ENCODE data around the gene SLC17A5.
"Not testable (repeated sequence)": the region's sequence is repeated elsewhere in the genome, so short reads cannot be mapped to it uniquely, and the experiment has no call there.

Gene SLC17A5

DNA sequence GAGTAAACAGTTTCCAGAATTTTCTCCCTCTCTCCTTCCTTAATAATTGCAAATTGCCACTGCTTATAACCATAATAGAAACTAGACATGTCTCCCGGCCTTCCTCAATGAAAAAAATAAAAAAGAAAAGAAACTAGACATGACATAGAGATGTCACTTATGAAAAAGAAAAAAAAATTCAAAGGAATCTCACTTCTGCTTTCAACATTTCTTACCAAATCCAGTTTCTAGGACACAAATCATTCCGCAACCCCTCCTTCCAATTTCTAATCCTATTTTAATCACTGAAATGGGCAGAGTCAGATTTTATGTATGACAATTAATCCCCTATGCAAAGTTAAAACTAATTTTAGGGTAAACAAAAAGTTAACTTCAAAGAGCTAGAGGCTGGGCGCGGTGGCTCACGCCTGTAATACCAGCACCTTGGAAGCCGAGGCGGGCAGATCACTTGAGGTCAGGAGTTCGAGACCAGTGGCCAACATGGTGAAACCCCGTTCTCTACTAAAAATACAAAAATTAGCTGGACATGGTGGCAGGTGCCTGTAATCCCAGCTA is 92.9 kb downstream of the SLC17A5 start:
- H3K27ac ChIP-seq, result no peak overlapping the region
- no peak for DNase-seq
- no peaks in the 10 kb centered on the region for H3K36me3 ChIP-seq
- H3K4me3 ChIP-seq (ENCODE audit: low read depth, low read length), result no peak overlapping the region
- TF ChIP-seq, protein P1, sequence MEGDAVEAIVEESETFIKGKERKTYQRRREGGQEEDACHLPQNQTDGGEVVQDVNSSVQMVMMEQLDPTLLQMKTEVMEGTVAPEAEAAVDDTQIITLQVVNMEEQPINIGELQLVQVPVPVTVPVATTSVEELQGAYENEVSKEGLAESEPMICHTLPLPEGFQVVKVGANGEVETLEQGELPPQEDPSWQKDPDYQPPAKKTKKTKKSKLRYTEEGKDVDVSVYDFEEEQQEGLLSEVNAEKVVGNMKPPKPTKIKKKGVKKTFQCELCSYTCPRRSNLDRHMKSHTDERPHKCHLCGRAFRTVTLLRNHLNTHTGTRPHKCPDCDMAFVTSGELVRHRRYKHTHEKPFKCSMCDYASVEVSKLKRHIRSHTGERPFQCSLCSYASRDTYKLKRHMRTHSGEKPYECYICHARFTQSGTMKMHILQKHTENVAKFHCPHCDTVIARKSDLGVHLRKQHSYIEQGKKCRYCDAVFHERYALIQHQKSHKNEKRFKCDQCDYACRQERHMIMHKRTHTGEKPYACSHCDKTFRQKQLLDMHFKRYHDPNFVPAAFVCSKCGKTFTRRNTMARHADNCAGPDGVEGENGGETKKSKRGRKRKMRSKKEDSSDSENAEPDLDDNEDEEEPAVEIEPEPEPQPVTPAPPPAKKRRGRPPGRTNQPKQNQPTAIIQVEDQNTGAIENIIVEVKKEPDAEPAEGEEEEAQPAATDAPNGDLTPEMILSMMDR (IDR thresholded peaks at IDR 0.05; ENCODE audit: low read depth, low read length), result no peak
- no peaks in the 10 kb centered on the region for H3K27me3 ChIP-seq (ENCODE audit: insufficient read depth, low read depth, severe bottlenecking)
- H3K9me3 ChIP-seq (ENCODE audit: severe bottlenecking), result no peaks in the 10 kb centered on the region

DNA sequence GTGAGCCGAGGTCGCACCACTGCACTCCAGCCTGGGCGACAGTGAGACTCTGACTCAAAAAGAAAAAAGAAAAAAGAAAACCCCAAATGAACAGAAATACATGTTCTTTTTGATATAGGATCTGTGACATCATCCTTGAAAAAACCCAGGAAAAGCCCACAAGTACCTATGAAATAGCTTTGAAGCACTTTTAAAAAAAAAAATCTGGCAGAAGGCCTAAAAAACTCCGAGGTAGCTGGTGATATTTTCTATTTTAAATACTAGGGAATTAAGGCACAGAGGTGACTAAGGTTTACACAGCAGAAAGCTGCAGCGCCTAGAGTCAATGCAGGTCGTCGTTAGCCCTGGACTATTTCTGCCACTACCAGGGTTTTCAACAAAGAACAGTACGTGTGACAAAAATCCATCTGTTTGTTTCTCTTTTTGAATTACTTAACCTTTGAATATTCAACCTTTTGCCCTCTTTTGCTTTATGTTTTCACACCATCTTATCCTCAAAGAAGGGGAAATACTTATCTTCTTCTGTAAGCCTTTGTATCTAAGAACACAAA is 93.5 kb downstream of the SLC17A5 start:
- Histone ChIP-seq H3K27ac (no peak overlapping the region), H3K36me3 (no peaks in the 10 kb centered on the region), H3K9me3 (ENCODE audit: severe bottlenecking) (no peaks in the 10 kb centered on the region), H3K27me3 (ENCODE audit: insufficient read depth, low read depth, severe bottlenecking) (no peaks in the 10 kb centered on the region), H3K4me3 (ENCODE audit: low read depth, low read length) (no peak overlapping the region)
- no peak for DNase-seq
- TF ChIP-seq, protein P1 (IDR thresholded peaks at IDR 0.05; ENCODE audit: low read depth, low read length), result no peak

DNA sequence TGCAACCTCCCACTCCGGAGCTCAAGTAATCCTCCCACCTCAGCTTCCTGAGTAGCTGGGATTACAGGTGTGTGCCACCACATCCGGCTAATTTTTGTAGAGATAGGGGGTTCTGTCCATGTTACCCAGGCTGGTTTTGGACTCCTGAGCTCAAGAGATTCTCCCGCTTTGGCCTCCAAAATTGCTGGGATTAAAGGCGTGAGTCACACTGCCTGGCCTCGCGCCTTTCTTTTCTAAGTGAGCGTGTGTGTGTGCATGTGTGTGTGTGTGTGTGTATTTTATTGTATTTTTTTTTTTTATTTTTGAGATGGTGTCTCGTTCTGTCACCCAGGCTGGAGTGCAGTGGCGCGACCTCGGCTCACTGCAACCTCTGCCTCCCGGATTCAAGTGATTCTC is 94.4 kb downstream of the SLC17A5 start:
- not testable (repeated sequence) for H3K27me3 ChIP-seq (ENCODE audit: insufficient read depth, low read depth, severe bottlenecking); H3K4me3 ChIP-seq (ENCODE audit: low read depth, low read length); H3K36me3 ChIP-seq; DNase-seq; H3K9me3 ChIP-seq (ENCODE audit: severe bottlenecking); H3K27ac ChIP-seq

DNA sequence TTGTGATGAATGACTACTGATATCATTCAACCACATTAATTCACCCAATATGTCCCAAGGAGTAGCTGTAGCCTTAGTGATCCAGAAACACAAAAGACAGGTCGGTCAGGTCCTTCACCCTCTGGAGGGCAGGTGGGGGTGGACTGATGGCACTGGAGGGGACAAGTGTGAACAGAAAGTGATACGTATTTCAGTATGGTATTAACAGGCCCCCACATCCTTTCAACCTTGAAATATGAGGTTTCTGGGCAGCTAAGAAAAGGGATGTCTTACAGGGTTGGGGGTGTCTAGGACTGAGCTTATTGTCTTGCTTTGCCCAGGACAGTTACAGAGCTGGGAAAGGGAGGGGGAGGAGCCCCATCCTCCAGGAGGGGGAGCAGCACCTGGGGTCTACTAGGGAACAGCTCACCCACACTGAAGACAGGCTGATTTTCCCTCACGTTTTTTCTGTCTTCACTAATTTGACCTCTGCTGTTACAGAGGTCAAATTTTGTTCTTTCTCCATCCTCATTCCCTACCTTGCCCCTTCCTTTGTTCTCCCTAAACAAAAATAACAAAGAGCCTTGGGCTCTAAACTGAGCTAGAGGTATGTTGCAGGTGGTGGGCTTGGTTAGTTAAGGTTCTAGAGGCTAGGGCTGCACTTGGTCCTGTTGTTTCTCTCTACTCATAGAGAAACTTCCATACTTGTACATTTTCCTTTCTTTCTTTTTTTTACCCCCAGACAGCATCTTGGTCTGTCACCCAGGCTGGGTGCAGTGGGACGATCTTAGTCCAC is 95.0 kb downstream of the SLC17A5 start:
- Histone ChIP-seq H3K9me3 (ENCODE audit: severe bottlenecking) (no peaks in the 10 kb centered on the region), H3K36me3 (no peaks in the 10 kb centered on the region), H3K27me3 (ENCODE audit: insufficient read depth, low read depth, severe bottlenecking) (no peaks in the 10 kb centered on the region), H3K27ac (no peak overlapping the region), H3K4me3 (ENCODE audit: low read depth, low read length) (no peak overlapping the region)
- DNase-seq, result no peak
- TF ChIP-seq, protein P1 (IDR thresholded peaks at IDR 0.05; ENCODE audit: low read depth, low read length), result no peak

DNA sequence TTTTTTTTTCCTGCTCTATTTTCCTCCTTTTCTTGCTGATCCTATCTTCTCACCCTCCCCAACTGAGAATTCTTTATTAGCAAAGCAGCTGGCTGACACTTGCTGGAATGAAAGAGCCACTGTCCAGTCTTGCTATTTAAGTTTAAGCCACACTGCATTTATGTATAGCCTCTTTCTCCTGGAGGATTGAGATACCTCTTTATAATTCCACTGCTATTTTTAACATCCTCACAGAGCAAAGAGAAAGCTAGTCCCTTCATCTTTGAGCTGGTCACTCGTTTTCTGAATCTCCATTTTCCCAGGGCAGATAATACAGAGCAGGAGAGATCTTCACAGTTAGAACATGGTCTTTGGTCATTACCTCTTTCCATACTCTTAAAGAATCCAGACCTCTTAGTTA is 97.0 kb downstream of the SLC17A5 start:
- no peak for DNase-seq
- Histone ChIP-seq H3K9me3 (ENCODE audit: severe bottlenecking) (no peaks in the 10 kb centered on the region), H3K36me3 (no peaks in the 10 kb centered on the region), H3K4me3 (ENCODE audit: low read depth, low read length) (no peak overlapping the region), H3K27me3 (ENCODE audit: insufficient read depth, low read depth, severe bottlenecking) (no peaks in the 10 kb centered on the region), H3K27ac (no peak overlapping the region)
- TF ChIP-seq, protein P1 (IDR thresholded peaks at IDR 0.05; ENCODE audit: low read depth, low read length), result no peak

DNA sequence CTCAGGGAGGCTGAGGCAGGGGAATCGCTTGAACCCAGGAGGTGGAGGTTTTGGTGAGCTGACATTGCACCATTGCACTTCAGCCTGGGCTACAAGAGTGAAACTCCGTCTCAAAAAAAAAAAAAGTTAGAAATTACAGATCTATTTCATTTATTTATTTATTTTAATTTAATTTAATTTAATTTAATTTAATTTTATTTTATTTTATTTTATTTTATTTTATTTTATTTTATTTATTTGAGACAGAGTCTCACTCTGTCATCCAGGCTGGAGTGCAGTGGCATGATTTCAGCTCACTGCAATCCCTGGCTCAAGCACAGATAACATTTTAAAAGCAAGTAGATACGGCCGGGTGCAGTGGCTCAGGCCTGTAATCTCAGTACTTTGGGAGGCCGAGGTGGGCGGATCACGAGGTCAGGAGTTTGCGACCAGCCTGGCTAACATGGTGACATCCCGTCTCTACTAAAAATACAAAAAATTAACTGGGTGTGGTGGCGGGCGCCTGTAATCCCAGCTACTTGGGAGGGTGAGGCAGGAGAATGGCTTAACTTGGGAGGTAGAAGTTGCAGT is 98.3 kb downstream of the SLC17A5 start:
- not testable (repeated sequence) for DNase-seq; H3K36me3 ChIP-seq; H3K27me3 ChIP-seq (ENCODE audit: insufficient read depth, low read depth, severe bottlenecking); H3K4me3 ChIP-seq (ENCODE audit: low read depth, low read length); H3K9me3 ChIP-seq (ENCODE audit: severe bottlenecking); H3K27ac ChIP-seq

DNA sequence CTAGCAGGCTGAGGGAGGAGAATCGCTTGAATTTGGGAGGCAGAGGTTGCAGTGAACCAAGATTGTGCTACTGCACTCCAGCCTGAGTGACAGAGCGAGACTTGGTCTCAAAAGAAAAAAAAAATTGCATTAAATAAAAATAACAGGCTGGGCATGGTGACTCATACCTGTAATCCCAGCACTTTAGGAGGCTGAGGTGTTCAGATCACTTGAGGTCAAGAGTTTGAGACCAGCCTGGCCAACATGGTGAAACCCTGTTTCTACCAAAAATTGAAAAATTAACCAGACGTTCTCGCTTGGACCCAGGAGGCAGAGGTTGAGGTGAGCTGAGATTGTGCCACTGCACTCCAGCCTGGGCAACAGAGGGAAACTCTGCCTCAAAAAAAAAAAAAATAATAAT is 102.7 kb downstream of the SLC17A5 start:
- not testable (repeated sequence) for H3K27ac ChIP-seq; H3K4me3 ChIP-seq (ENCODE audit: low read depth, low read length); H3K36me3 ChIP-seq; DNase-seq; H3K27me3 ChIP-seq (ENCODE audit: insufficient read depth, low read depth, severe bottlenecking); H3K9me3 ChIP-seq (ENCODE audit: severe bottlenecking)

Data from WERI-Rb-1 (cell line).